ENCODE results near the gene PRCD.

GRCh38 chr17:76537288-76537577, 2.6 kb upstream of the PRCD start:
- TF ChIP-seq CTCF (IDR thresholded peaks at IDR 0.05) (no peak), POLR2A (IDR thresholded peaks at IDR 0.05) (no peak)
